GOT3 (cell line): Measurements from ENCODE around the gene AMPD3.

Source experiments
- DNase-seq: peaks from one replicate; lab custom pipeline; 2025; ENCODE audit warnings: mixed read lengths; lab: John Stamatoyannopoulos, UW

AMPD3 gene

GRCh38 chr11:10461276-10461790 is 6.3 kb downstream of the AMPD3 start:
- DNase-seq: no peak

GRCh38 chr11:10462746-10463300 is 7.8 kb downstream of the AMPD3 start:
- no peak for DNase-seq

GRCh38 chr11:10473371-10473770 is 18.3 kb downstream of the AMPD3 start:
- no peak for DNase-seq

GRCh38 chr11:10474551-10474950 is 19.5 kb downstream of the AMPD3 start:
- DNase-seq: no peak

GRCh38 chr11:10476342-10476741 is 21.3 kb downstream of the AMPD3 start:
- DNase-seq: no peak

GRCh38 chr11:10476927-10477689 is 22.0 kb downstream of the AMPD3 start:
- DNase-seq: no peak

GRCh38 chr11:10477690-10478046 is 22.6 kb downstream of the AMPD3 start:
- DNase-seq: no peak

GRCh38 chr11:10478066-10478465 is 23.0 kb downstream of the AMPD3 start:
- no peak for DNase-seq

- DNase-seq: no peak
These were observed 23.8 kb downstream of the AMPD3 start for GRCh38 chr11:10478574-10479550.

- DNase-seq: no peak
These were observed 25.0 kb downstream of the AMPD3 start for GRCh38 chr11:10480026-10480425.

GRCh38 chr11:10480760-10481159 is 25.7 kb downstream of the AMPD3 start:
- DNase-seq: no peak

GRCh38 chr11:10481560-10482349 is 26.7 kb downstream of the AMPD3 start:
- no peak for DNase-seq

GRCh38 chr11:10483174-10483573 is 28.1 kb downstream of the AMPD3 start:
- DNase-seq: no peak

- no peak for DNase-seq
These were observed 28.5 kb downstream of the AMPD3 start for GRCh38 chr11:10483584-10483983.

- no peak for DNase-seq
These were observed 29.6 kb downstream of the AMPD3 start for GRCh38 chr11:10484461-10485180.

GRCh38 chr11:10485646-10486045 is 30.6 kb downstream of the AMPD3 start:
- no peak for DNase-seq

GRCh38 chr11:10486161-10486840 is 31.2 kb downstream of the AMPD3 start:
- DNase-seq: no peak

GRCh38 chr11:10487002-10487647 is 32.1 kb downstream of the AMPD3 start:
- no peak for DNase-seq

- DNase-seq: no peak
These were observed 33.3 kb downstream of the AMPD3 start for GRCh38 chr11:10488121-10488933.
